ENCODE results near the gene DNAH3.
"Not testable (repeated sequence)": the region's sequence is repeated elsewhere in the genome, so short reads cannot be mapped to it uniquely, and the experiment has no call there.

DNAH3 gene

DNA sequence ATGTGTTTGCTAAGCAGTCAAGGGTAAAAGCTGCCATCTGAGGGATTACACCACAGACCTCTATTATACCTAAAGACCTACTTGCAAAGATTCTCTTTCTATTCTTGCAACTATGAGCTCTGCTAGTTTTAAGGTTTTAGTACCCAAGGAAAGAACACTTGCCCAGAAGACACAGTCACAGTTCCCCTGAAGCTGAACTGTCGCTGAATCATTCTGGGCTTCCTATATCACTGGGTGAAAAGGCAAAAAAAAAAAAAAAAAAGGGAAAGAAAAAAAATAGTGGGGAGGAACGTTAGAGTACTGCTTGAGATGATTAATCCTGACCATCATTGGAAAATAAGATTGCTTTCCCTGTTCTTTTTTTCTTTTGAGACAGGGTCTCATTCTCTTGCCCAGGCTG, 212.2 kb downstream of the DNAH3 start:
- DNase-seq: no peak

DNA sequence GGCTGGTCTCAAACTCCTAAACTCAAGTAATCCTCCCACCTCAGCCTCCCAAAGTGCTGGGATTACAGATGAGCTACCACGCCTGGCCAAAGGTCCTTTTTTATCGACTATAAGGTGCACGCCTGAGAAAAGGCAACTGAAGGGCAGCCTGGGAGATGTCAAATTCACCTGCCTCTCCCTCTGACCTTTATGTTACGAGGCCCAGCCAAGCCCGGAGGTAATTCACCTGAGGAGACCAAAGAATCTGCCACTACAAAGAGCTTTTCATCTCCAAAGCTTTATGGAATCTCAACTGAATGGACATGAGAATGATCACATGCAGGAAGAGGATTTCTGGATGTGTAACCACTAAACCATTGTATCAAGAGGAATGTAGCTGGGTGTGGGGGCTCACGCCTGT, 212.9 kb downstream of the DNAH3 start:
- no peak for DNase-seq

DNA sequence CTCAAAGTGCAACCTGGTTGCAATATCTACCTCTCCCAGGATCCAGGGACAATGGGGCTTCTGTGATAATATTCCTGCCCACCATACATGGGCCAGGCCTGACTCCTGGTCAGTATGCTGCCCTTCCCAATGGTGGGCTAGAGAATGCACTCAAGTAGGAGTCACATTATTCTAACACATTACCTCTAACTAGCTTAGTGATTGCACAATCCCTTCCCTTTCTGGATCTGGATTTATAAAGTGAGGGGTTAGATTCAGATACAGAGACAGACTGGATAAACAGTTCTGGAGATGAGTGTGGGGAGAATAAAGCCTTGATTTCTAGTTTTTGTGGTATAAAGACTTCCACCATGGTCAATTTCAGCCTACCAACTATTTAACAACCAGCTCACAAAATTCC, 217.1 kb downstream of the DNAH3 start:
- no peak for DNase-seq

DNA sequence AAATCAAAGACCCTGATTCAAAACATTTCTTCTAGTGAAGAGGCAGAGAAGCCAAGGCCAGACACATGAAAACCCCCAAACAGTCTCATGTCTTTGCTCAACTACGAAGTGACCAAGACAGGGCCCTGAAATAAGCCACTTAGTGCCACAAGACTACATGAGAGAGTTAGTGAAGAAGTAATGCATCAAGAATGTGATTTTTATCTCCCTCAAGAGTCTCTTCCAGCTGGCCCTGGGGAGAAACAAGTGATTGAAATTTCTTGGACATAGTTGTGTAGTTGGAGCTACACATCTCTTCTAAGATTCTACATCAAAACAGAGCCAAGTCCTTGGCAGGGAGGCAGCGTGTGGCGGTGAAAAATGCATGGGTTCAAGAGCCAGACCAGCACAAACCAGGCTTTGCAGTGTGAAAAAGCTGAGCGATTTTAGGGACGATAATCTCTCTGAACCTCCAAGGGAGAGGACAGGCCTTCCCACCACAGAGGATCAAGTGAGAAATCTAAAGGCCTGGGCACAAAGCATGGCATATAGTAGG, 219.5 kb downstream of the DNAH3 start:
- DNase-seq: no peak

DNA sequence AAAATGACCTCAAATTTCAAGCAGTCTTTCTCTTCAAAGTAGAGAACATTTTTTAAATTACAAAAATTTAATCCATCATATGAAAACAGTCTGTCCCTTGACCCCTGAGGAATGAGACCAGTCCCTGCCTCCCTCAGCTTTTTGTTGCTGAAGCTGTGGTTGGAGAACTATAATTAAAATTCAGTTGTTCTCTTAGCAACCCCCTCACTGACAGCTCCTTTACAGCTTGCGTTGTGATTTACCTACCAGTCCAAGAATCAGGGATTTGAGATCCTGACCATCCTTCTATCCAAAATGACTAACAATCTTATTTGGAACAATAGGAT, 220.3 kb downstream of the DNAH3 start:
- no peak for DNase-seq

DNA sequence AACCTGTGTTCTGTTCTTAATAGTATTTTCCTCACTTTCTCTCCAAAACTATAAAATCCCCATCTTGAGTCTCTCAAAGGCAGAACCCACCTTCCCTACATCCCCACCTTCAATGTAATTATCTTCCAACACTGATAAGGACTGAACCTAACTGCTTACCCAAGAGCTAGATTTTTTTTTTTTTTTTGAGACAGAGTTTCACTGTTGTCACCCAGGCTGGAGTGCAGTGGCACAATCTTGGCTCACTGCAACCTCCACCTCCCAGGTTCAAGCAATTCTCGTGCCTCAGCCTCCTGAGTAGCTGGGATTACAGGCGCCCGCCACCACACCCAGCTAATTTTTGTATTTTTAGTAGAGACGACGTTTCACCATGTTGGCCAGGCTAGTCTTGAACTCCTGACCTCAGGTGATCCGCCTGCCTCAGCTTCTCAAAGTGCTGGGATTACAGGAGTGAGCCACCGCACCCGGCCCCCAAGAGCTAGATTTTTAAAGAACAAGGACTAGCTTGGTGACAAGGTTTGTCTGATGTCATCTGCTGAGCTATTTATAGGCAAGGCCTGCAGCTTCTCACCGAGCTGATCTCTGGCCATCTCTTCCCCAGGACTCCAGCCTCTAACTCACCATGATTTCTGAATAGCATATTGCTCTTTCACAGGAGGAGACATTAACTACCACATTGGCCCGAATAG, 220.8 kb downstream of the DNAH3 start:
- DNase-seq: not testable (repeated sequence)

DNA sequence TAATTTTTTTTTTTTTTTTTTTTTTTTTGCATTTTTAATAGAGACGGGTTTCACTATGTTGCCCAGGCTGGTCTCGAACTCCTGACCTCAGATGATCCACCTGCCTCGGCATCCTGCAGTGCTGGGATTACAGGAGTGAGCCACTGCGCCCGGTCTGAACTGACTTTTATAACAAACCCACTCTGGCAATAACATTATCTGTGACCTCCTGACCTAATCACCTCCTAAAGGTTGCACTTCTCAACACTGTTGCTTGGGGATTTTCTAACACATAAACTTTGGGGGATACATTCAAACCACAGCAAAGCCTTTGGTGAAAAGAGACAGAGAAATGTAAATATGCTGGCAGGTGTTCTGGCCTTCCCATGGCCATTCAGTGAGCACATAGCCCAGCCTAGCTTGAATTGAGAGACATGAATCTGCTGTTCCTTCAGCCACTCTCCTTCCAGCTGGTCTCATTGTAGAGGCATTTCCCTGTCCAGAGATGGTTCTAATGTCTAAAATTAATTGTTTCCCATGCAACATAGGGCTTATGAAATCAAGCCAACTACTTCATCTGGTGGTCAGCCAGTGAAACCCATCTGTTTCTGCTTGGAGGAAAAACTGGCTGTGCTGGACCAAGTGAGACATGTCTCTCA, 221.8 kb downstream of the DNAH3 start:
- no peak for DNase-seq

DNA sequence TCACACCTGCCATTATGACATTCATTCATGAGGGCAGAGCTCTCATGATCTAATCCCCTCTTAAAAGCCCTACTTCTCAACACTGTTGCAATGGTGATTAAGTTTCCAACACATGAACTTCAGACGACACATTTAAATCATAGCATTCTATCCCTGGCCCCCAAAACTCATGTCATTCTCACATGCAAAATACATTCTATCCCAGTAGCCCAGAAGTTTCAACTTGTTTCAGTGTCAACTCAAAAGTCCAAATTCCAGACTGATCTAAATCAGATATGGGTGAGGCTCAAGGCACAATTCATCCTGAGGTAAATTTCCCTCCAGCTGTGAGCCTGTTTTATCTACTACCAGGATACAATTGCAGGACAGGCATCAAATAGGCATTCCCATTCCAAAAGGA, 224.9 kb downstream of the DNAH3 start:
- no peak for DNase-seq

DNA sequence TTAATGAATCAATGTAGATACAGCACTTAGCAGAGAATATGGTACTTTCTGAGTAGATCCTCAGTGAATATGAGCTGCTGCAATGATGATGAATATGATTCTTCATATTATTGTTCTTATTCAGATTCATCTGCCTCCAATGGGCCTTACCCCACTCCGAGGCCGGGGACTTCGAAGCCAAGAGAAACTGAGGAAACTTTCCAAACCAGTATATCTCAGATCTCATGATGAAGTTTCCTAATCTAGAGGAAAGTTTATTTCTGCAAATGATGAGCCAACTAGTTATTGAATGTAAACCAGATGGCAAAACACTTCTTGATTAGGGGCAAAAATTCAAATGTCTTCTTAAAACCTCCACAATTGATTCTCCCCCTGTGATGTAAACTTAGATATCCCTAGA, 226.8 kb downstream of the DNAH3 start:
- no peak for DNase-seq

DNA sequence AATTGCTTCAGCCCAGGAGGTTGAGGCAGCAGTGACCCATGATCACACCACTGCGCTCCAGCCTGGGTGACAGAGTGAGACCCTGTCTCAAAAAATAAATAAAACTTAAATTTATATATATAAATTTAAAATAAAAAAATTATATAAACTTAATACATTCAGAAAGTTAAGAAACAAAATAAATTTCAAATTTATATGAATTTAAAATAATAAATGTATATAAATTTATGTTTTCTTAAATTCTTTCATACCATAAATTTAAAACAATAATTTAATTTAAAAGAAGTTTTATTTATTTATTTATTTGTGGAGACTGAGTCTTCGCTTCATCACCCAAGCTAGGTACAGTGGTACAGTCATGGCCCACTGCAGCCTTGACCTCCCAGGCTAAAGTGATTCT, 229.8 kb downstream of the DNAH3 start:
- no peak for DNase-seq

DNA sequence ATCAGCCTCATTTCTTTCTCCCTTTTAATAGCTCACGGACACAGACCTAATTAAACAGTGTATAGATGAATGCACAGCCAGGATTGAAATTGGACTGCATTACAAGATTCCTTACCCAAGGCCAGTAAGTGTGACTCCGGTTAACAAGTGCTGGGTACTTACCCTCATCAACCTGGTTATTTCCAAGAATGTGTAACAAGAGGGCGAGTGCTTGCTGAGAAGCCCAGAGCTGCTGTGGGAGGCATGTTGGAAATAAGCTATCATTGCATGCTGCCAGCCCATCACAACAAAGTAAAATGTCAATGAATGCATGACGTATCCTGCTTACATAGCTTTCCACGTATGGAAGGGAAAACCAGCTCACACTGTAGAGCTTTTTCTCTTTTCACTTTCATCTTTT, 230.6 kb downstream of the DNAH3 start:
- DNase-seq: no peak

DNA sequence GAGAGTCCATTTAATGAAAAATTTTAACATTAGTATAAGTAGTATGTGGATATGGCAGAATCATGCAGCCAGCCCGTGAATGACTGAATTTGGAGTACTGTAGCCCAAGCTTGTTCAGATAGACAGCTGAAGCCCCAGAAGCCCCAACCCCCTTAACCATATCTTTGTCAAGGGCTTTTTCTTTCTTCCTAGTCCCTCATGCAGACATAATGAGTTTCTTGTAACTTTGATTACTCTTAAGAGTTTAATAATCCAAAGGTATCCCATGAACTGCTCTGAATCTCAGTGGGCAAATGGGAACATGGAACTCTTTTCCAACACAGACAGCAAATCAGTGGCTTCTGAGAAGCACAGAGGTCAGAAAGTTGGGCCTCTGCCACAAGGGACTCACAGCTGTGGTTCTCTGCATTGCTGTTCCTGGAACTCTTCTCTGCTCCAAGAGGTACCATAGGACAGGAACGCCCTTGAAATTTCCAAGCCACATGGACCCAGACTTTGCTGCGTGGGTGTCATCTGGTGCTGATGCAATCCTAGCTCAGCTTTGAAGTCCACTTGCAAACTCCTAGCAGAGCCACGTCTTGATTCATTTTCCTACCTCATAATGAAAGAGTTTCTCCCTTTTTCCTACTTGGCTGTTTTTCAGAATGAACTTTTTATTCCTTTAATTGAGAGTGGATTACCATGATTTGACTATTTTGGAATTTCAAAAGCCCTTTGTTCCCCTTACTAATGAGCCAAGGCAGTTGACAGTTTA, 232.0 kb downstream of the DNAH3 start:
- DNase-seq: no peak

DNA sequence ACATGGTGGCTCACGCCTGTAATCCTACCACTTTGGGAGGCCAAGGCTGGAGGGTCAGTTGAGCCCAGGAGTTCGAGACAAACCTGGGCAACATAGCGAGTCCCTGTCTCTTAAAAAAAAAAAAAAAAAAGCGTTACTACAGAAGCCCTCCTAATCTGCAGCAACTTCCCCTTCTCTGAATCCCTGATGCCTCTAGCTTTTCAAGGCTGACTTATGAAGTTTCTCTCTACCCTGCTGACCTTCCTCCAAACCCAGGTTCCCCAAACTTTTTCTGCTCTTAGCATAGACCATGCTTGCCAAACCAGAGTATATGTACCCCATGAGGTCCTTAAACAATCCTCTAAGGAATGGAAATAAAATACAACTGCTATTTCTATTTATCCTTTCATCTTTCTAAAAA, 233.7 kb downstream of the DNAH3 start:
- DNase-seq: no peak

DNA sequence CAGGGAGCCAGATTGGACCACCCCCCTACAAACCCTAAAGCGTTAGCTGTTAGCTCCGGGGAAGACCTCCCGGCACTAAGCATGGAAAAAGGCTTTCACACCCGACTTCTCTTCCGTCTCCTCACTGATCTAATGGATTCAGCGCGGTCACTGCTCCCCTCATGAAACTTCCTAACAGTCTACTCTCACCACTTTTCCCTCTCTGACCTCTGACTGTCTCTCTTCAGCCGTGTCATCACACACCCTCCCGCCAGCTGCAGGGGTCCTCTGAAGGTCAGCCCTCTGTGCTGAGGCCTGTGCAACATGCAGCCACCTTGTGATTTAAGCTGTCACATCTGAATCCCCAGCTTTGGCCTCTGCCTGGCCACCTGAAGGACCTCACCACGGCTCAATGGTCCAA, 234.4 kb downstream of the DNAH3 start:
- no peak for DNase-seq

DNA sequence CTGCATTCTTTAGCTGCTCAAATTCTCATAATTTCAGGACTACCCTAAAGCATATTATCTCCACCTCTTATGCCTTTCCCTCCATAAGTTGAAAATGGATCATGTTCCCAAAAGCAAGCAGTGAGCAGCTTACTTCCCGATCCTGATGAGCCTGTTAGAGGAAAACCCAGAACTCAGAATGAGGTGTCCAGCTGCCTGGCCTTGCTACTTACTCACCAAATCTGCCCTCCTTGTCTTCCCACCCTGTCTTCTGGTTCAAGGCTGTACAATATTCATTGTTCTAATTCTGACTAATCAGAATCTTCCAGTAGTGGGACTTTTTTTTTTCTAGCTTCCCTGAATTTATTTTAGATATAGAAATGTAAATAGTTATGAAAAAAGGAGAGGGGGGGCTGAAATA, 239.3 kb downstream of the DNAH3 start:
- DNase-seq: no peak

DNA sequence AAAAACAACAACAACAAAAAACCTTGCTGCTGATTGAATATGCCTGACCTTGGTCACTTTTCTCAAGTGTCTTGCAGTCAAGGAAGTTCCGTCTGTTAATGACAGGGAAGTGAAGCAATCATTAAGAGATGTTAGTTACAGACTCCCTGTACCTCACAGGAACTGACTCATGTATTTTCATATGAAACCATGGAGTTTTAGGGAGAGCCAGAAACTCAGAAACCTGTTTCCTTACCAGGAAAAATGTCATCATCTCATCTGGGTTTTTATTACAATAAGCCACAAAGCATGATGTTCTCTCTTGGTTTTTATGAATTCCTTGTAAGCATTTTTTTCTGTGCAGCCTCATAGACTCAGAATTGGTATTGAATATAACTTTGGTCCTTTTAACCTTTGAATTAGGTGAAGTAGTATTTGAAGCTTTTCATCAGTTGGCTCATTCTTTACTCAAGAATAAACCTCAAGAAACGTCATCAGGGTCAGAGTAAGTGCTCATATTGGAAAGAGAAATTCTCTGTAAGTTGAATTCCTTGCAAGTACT, 239.8 kb downstream of the DNAH3 start:
- no peak for DNase-seq

DNA sequence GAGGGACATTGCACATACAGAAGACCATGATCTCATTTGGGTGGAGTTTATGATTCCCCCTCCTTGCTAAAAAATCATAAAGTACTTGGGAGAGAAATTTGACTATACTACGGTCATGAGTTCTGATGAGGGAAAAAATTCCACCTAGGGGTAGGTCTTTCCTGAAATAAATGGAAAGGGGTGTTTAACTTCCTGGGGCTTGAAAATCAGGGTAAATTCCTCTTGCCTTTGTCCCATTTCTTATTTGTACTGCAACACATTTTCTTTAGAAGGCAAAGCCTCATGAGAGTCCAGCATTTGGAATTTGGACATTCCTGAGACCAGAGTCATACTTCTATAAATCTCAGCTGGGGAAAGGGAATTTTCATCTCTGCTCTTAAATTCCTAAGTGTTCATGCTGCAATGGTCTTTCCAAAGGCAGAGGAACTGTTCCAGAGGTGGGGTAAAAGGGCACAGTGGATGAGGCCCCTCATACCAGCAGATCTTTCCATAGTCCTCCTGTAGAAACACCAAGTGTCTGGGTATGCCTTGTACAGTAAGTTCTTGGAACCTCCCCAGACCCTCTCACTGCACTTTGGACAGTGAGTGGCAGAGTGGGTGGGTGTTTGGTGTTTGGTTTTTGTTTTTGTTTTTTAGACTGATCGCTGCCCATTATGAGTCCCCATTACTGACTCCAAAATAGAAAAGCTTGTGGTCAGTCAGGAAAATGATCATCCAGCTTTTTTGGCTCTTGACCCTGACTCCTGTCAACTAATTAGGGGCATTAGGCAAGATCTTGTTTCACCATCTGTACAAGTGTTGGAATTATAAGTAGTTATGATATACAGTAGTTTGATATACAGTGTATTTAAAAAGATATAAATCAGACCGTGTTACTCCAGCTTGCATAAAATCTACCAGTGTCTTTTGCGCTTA, 244.0 kb downstream of the DNAH3 start:
- no peak for DNase-seq

DNA sequence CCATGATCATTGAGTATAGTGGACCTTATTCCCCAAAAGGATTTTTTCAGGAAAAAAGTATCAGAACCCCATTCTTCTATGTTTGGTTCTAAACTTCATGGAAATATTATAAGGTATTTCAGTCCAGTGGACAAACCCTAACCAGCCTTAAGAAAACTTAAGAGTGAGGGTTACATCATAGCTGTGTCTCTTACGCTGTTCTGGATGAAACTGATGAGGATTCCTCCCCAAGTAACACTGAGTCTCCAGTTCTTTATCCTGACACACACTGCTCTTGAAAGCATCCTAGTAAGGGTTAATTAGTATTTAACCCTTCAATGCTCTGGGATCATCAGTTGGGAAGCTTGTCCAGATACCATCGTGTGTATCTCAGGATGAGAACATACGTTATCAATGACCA, 245.1 kb downstream of the DNAH3 start:
- no peak for DNase-seq

DNA sequence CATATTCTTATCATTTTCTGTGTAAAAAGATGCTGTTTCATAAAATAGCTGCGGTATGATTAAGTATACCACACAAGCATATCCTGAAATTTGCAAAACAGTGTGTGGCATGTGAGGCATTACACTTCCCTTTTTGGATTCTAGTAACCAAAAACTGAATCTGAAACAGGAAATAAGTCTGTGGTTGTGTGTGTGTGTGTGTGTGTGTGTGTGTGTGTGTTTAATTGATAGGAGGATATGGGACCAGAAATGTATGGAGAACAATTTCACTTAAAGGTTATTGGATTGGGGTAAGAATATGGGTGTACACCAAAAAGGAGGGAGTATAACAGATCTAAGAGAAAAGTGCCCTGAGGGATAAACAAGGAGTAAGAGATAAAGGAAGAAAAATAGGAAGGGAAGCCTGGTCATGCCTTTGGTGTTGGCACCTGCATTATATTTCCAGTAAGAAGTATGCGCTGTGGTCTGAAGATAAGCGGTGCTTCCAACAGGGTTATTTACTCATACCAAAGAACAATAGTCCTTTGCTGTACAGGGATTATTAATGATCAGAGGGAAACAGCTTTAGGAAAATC, 246.1 kb downstream of the DNAH3 start:
- DNase-seq: peak; percentile 37 to 62

DNA sequence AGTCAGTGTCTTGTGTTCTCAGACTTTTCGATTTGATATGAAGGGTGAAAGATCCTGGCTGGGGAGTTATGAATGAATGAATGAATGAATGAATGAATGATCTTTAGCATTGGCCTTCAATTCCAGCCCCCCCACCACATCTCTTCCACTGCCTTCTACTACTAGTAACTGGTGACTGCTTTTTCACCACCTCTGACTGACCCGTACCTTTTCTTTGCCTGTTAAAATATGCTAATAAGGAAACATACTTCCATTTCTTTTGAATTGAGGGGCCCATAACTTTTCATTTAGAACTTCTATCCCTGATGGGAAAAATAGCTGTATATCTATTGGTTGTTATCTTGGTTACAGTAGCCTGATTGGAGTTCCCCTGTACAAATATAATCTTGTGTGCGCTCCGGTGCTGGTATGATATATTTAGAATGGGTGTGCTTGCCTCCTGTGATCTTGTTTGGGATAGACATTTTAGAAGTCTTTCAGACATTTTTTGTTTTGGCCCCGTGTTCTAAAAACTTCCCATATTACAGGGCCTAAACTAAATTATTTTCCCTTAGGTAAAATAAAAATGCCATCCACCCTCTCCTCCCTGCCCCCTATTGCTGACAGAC, 246.6 kb downstream of the DNAH3 start:
- DNase-seq: no peak

DNA sequence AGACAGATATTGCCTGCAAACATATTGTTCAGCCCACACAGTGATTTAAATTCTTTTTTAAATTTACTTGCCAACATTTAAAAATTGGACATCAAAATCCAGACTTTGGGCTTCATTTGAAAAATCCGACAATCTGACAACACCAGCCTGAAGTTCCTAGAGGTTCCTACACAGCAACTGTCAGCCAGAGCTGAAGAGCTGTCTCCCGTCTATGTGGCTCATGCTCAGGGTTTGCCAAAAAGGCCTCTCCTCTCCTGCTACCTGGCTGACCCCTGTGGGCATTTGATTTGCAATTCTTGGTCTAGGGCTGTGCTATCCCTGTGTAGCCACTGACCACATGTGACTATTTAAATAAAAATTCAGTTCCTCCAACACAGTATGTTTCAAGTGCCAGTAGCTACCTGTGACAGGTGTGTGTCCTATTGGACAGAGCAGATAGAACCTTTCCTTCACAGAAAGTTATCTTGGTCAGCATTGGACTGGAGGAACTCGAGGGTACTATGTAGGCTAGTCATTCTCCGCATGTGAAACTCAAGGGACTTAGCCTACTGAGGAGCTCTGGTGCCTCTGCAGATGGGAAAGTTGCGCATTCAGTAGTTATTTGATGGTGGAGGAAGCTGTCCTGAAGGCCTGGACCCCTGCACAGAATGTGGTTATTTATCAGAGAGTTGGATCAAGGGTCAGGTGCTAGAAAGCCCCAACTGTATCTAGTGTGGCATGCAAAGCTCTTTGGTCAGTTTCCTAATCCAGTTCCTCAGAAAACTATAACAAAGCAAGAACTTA, 247.3 kb downstream of the DNAH3 start:
- DNase-seq: no peak
